DOHH2 (cell line): ENCODE data around the gene TET2.

Source experiments
- H3F3A ChIP-seq: fragments of 200-600 bp; sonication (generic), shearing (Covaris generic); 2 replicates; pipeline ENCODE4 v1.6.0; 2016; ENCODE audit warnings: antibody characterized with exemption, mild to moderate bottlenecking; ENCODE audit not compliant: control insufficient read depth, insufficient read depth
- H3K27ac ChIP-seq: fragments of 200-600 bp; sonication (generic); 2 replicates; pipeline ENCODE4 v1.5.1; 2014; ENCODE audit warnings: low read depth, mild to moderate bottlenecking, low read length, moderate library complexity
- H3K27me3 ChIP-seq: fragments of 200-600 bp; sonication (generic); 2 replicates; pipeline ENCODE4 v1.6.1; 2014; ENCODE audit warnings: mild to moderate bottlenecking, low read length, mixed read lengths; ENCODE audit not compliant: control insufficient read depth
- H3K36me3 ChIP-seq: fragments of 200-600 bp; sonication (generic); 2 replicates; pipeline ENCODE4 v1.6.1; 2014; ENCODE audit warnings: mild to moderate bottlenecking, low read length, moderate library complexity, mixed read lengths; ENCODE audit not compliant: control insufficient read depth
- H3K4me1 ChIP-seq: fragments of 200-600 bp; sonication (generic); 2 replicates; pipeline ENCODE4 v1.6.1; 2014; ENCODE audit warnings: mild to moderate bottlenecking, low read length, mixed read lengths; ENCODE audit not compliant: control insufficient read depth
- H3K4me2 ChIP-seq: fragments of 200-600 bp; sonication (generic); 2 replicates; pipeline ENCODE4 v1.6.0; 2014; ENCODE audit warnings: mild to moderate bottlenecking, low read length, moderate library complexity
- H3K4me3 ChIP-seq: fragments of 200-600 bp; sonication (generic); 2 replicates; pipeline ENCODE4 v1.5.1; 2014; ENCODE audit warnings: mild to moderate bottlenecking, low read length, mixed read lengths
- H3K79me2 ChIP-seq: fragments of 200-600 bp; sonication (generic); 2 replicates; pipeline ENCODE4 v1.6.1; 2014; ENCODE audit warnings: mild to moderate bottlenecking, low read length, mixed read lengths; ENCODE audit not compliant: control insufficient read depth
- H3K9me2 ChIP-seq: fragments of 200-600 bp; sonication (generic); replicated peaks from 2 replicates; pipeline ENCODE4 v1.6.1; 2014; ENCODE audit warnings: mild to moderate bottlenecking, low read length, mixed read lengths; ENCODE audit not compliant: control insufficient read depth
- H3K9me3 ChIP-seq: fragments of 200-600 bp; sonication (generic); 2 replicates; pipeline ENCODE4 v1.6.1; 2014; ENCODE audit warnings: antibody characterized with exemption, low read length, mixed read lengths; ENCODE audit not compliant: control insufficient read depth, insufficient read depth
- H4K20me1 ChIP-seq: fragments of 200-600 bp; sonication (generic); 2 replicates; pipeline ENCODE4 v1.6.0; 2014; ENCODE audit warnings: low read depth, mild to moderate bottlenecking, antibody characterized with exemption, low read length, moderate library complexity; ENCODE audit not compliant: control insufficient read depth, insufficient read depth
- EZH2phosphoT487 ChIP-seq: fragments of 200-600 bp; sonication (generic); IDR thresholded peaks from 2 replicates; pipeline ENCODE4 v1.6.1; 2017; ENCODE audit warnings: borderline replicate concordance, mild to moderate bottlenecking, antibody characterized with exemption, low read length, moderate library complexity, mixed read lengths
- TF ChIP-seq, protein P1 (sequence below): fragments of 200-600 bp; sonication (generic); IDR thresholded peaks from one replicate; pipeline ENCODE4 v1.5.1; 2014; ENCODE audit warnings: antibody characterized with exemption, mild to moderate bottlenecking, low read depth, low read length; ENCODE audit not compliant: poor library complexity, severe bottlenecking

TET2 gene

DNA sequence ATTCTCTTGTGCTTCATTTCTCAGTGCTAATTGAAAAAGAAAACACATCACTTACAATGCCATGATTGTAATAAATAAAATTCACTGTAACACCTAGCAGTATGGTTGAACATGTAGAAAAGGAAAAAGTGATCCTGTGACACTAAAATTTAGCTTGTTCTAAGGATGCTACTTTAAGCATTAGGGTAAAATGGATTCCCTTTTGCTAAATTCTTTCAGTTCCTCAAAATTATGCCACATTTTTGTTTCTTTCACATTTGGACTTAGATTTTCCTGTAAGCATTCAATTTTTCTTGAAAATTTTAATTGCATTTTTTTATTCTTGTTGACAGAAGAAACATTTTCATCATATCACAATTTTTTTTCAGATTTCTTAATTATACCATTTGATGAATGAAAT, 19.4 kb downstream of the TET2 start:
- no peak overlapping the region for H3K27ac ChIP-seq
- no peaks in the 10 kb centered on the region for H3K9me2 ChIP-seq
- H3K27me3 ChIP-seq: no peaks in the 10 kb centered on the region
- no peak overlapping the region for H3K4me3 ChIP-seq
- TF ChIP-seq, protein P1, sequence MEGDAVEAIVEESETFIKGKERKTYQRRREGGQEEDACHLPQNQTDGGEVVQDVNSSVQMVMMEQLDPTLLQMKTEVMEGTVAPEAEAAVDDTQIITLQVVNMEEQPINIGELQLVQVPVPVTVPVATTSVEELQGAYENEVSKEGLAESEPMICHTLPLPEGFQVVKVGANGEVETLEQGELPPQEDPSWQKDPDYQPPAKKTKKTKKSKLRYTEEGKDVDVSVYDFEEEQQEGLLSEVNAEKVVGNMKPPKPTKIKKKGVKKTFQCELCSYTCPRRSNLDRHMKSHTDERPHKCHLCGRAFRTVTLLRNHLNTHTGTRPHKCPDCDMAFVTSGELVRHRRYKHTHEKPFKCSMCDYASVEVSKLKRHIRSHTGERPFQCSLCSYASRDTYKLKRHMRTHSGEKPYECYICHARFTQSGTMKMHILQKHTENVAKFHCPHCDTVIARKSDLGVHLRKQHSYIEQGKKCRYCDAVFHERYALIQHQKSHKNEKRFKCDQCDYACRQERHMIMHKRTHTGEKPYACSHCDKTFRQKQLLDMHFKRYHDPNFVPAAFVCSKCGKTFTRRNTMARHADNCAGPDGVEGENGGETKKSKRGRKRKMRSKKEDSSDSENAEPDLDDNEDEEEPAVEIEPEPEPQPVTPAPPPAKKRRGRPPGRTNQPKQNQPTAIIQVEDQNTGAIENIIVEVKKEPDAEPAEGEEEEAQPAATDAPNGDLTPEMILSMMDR: no peak
- no peak for TF ChIP-seq EZH2phosphoT487
- H3F3A ChIP-seq: no peaks in the 10 kb centered on the region
- no peaks in the 10 kb centered on the region for H3K36me3 ChIP-seq
- H3K9me3 ChIP-seq: no peaks in the 10 kb centered on the region
- H3K4me2 ChIP-seq: no peak overlapping the region
- H3K4me1 ChIP-seq: no peaks in the 10 kb centered on the region
- no peaks in the 10 kb centered on the region for H4K20me1 ChIP-seq
- no peaks in the 10 kb centered on the region for H3K79me2 ChIP-seq

DNA sequence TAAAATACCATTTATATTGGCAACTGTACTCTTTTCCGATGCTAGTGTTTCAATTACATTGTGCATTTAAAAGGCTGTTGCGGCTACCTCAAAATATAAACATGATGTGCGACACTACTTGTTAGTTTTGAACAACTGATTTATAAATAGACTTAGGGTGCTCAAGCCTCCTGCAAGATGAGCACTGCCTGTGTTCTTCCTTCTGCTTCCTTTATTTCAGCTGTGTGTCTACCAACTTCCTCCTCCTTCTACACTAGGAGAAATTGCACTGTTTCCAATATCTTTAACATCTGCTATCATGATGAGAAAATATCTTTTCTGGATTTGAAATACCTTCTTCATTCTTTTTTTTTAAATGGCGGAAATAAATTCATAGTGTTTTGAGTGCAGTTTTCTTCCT, 24.0 kb downstream of the TET2 start:
- no peak overlapping the region for H3K27ac ChIP-seq
- no peaks in the 10 kb centered on the region for H3K27me3 ChIP-seq
- no peak overlapping the region for H3K4me3 ChIP-seq
- no peaks in the 10 kb centered on the region for H3K79me2 ChIP-seq
- H3K4me2 ChIP-seq: no peak overlapping the region
- no peaks in the 10 kb centered on the region for H3K4me1 ChIP-seq
- H3K9me3 ChIP-seq: no peaks in the 10 kb centered on the region
- no peaks in the 10 kb centered on the region for H3K9me2 ChIP-seq
- H3K36me3 ChIP-seq: no peaks in the 10 kb centered on the region
- TF ChIP-seq, protein P1: no peak
- TF ChIP-seq EZH2phosphoT487: no peak
- H3F3A ChIP-seq: no peaks in the 10 kb centered on the region
- H4K20me1 ChIP-seq: no peaks in the 10 kb centered on the region

DNA sequence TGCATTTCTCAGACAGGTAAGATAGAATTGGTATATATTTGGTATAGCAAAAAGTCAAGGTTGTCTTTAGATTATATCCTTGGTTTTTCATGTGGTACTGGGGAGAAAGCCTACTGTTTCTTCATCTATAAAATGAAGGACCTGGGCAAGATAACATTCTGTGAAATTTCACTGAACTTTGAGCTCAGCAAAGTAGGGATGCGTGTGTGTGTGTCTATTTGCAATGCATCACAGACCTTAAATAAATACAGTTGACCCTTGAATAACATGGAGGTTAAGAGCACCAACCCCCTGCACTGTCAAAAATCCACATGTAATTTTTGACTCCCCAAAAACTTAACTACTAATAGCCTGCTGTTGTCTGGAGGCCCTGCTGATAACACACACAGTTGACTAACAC, 25.2 kb downstream of the TET2 start:
- H3K4me3 ChIP-seq: no peak overlapping the region
- H3K36me3 ChIP-seq: no peaks in the 10 kb centered on the region
- H3K27me3 ChIP-seq: no peaks in the 10 kb centered on the region
- H3K27ac ChIP-seq: no peak overlapping the region
- no peaks in the 10 kb centered on the region for H3K9me2 ChIP-seq
- no peaks in the 10 kb centered on the region for H4K20me1 ChIP-seq
- no peaks in the 10 kb centered on the region for H3K4me1 ChIP-seq
- H3K79me2 ChIP-seq: no peaks in the 10 kb centered on the region
- H3K9me3 ChIP-seq: no peaks in the 10 kb centered on the region
- H3F3A ChIP-seq: no peaks in the 10 kb centered on the region
- TF ChIP-seq, protein P1: no peak
- no peak for TF ChIP-seq EZH2phosphoT487
- H3K4me2 ChIP-seq: no peak overlapping the region

DNA sequence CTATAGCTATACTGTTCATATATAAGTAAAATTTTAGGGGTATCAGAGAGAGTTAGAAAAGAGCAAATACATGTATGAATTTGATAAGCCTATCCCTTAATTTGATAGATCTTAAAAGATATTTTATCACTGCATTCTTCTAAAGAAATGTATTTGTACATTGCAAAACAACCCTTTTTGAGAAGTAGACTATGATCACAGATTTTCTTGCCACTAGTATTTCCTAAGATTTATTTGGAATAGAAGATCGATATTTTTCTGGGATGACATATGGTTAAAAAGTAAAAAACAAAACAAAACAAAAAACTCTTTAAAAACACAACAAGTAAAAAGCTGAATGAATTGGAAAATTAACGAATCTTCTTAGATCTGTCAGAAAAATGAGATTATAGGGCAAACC, 27.4 kb downstream of the TET2 start:
- H3K9me3 ChIP-seq: no peaks in the 10 kb centered on the region
- H3F3A ChIP-seq: no peaks in the 10 kb centered on the region
- no peak overlapping the region for H3K27ac ChIP-seq
- H3K4me3 ChIP-seq: no peak overlapping the region
- no peaks in the 10 kb centered on the region for H3K79me2 ChIP-seq
- H3K4me2 ChIP-seq: no peak overlapping the region
- H3K4me1 ChIP-seq: no peaks in the 10 kb centered on the region
- no peaks in the 10 kb centered on the region for H3K27me3 ChIP-seq
- H3K9me2 ChIP-seq: no peaks in the 10 kb centered on the region
- TF ChIP-seq, protein P1: no peak
- TF ChIP-seq EZH2phosphoT487: no peak
- no peaks in the 10 kb centered on the region for H3K36me3 ChIP-seq
- H4K20me1 ChIP-seq: no peaks in the 10 kb centered on the region
